Measurements from ENCODE around the gene GPC6.

- TF ChIP-seq CTCF (IDR thresholded peaks at IDR 0.05; ENCODE audit: poor library complexity, severe bottlenecking) (no peak), EZH2 (IDR thresholded peaks at IDR 0.05; ENCODE audit: borderline replicate concordance, insufficient read depth, low read length, poor library complexity, severe bottlenecking) (no peak), EP300 (conservative IDR thresholded peaks at IDR 0.05; ENCODE audit: poor library complexity, severe bottlenecking) (no peak), RAD21 (conservative IDR thresholded peaks at IDR 0.05) (no peak), TAF1 (IDR thresholded peaks at IDR 0.05; ENCODE audit: low read depth) (no peak), REST (IDR thresholded peaks at IDR 0.05; ENCODE audit: borderline replicate concordance) (no peak)
These were observed 142.1 kb downstream of the GPC6 start for GRCh38 chr13:93368718-93369117.

Data from neural cell (in vitro differentiated cells).